Stimulated activated CD4-positive, alpha-beta T cell treated with anti-CD3 and anti-CD28 coated beads, Interleukin-4, amount 100 ng/mL, for 48 hours (primary cell): Measurements from ENCODE around the gene CCDC149.

ENCODE experiments used
- DNase-seq, 2 donors: peaks; one replicate each; pipeline ENCODE4 v3.0.0-alpha.2; 2020; ENCODE audit warnings: low read depth in 2 of 2

The CCDC149 gene

DNA sequence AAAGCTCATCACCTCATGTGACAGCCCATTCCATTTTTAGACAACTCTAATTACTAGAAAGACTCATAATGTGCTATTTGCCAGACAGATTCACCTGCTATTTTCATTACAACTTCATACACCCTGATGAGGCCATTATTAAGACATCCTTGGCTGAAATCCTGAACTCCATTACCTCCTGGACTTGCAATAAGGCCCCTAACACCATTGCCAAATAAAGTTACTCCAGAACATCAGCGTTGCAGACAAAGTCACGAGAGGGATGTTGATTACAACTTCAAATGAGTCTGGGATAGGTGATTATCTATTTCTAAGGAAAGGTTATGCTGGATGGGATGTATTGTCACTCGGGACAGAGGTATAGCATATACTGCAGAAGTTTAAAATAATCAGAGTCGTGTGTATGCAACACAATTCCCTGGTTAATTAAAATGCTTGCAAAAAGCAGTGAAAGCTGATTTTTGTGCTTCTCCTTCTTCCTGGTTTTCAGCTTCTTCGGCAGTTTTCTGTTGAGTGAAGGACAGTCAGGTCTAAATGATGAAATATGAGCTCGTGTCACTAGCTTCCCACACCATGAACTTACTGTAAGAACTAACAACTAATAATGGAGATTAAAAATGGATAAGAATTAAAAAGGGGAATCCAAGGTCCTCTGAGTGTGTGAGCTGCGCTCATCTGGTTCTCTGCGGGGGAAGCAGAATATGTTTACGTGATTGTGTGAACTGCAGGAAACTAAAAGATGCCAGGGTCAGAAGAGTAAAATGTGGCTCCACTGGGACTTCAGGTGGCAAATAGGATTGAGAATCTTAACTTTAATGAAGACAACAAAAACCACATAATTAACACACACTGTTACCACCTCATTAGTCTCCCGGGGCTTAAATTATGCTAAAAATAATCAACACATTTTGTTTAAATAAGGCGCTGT, 135.0 kb downstream of the CCDC149 start:
- no peak for DNase-seq

DNA sequence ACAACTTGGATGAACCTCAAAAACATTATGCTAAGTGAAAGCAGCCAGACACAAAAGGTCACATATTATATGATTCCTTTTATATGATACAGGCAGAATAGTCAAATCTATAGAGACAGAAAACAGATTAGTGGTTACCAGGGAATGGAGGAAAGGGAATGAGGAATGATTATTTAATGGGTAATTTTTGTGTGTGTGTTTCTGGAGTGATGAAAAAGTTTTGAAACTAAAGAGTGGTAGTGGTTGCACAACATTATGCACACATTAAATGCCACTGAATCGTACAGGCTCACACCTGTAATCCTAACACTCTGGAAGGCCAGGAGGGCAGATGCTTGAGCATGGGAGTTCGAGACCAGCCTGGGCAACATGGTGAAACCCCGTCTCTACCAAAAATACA, 137.1 kb downstream of the CCDC149 start:
- DNase-seq = no peak

DNA sequence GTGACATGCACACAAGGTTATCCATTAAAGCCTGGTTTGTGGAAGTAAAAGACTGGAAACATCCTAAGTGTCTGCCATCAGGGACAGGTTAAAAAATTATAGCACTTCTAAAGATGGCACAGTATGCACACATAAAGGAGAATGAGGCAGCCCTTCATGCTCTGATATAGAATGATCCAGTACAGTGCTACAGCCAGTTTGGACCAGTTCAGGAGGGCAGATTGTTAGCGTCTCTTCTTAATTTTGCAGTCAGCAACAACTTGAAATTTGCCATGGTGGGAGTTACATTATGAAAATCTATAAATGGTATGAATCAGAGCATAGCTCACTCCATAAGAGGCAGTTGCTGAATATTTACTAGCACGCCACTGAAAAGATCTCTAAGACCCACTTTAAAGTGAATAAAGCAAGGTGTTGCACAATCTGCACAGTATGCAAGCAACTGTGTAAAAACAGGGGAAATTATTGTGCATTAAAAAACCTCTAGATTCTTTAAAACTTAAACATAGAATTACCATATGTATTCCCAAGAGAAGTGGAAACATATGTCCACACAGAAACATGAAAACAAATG, 137.7 kb downstream of the CCDC149 start:
- no peak for DNase-seq

DNA sequence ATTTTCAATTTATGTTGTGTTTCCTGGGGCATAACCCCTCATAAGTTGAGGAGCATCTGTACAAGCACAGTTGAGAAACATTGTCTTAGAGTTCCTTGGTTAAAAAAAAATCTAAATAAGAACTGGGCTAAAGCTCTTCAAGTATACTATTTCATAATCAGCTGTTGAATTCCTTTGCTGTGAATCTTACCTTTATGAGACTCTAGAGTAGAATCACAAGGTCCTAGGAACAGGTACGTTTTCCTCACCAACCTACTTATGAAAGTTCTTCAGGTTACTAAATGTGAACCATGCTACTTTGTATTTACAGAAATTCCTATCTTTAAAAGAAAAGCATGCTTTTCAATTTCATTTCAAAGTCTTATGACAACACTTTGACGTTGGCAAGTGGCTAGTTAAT, 138.4 kb downstream of the CCDC149 start:
- no peak for DNase-seq

GRCh38 chr4:24772952-24773351, 139.9 kb downstream of the CCDC149 start:
- DNase-seq = no peak

- DNase-seq = no peak
Measured at GRCh38 chr4:24772061-24772705, 140.7 kb downstream of the CCDC149 start.

DNA sequence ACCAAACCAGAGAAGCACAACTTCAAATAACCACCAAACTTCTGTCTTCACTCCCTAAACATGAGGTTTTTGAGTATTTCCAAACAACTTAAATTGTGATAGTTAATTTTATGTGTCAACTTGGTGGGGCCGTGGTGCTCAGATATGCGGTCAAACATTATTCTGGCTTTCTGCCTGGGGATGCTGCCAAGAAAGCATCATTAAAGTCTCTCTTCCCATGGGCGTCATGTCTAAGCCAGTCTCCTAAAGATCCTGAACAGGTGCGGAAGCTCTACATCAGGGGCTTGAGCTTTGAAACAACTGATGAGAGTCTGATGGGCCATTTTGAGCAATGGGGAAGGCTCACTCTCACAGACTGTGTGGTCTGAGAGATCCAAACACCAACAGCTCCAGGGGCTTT, 141.6 kb downstream of the CCDC149 start:
- DNase-seq = no peak

DNA sequence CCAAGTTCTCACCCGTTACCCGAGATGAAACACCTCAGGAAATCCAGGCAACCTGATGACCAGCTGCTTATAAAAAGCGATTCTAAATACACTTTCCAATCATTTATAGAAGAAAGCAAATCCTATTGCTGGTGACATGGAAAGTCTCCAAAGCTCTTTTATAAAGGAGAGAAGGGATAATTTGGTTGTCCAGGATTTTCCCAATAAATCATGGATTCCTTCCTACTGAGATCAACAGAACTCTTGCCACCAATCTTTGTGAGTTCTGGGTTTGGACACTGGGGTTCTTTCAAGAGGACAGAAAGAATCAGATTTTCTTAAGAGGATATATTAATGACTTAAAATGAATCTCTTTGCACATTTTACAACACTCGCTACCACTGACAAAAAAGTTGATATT, 142.2 kb downstream of the CCDC149 start:
- DNase-seq = no peak

- DNase-seq = peak in 1 of 2 donors; percentile 1
Measured at GRCh38 chr4:24770032-24770584, 142.7 kb downstream of the CCDC149 start.

DNA sequence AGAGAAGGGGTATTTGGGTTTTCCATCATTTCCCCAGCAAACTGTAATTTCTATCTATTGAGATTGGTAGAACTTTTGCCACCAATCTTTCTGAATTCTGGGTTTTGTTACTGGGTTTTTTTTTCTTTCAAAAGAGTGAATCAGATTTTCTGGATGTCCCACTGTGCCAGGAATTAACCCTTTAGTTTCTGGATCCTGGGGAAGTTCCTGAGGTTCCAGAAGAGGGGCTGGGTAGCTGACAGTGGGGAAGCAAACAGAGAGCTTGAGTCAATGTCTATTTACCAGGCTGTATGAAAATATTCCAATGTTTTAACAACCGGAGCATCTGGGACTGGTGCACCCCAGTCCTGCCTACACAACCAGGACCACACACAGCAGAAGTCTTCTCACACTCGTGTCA, 143.3 kb downstream of the CCDC149 start:
- DNase-seq = no peak

GRCh38 chr4:24768604-24769003, 144.2 kb downstream of the CCDC149 start:
- DNase-seq = no peak

GRCh38 chr4:24768006-24768405, 144.8 kb downstream of the CCDC149 start:
- DNase-seq = no peak

- no peak for DNase-seq
Measured at GRCh38 chr4:24765376-24765988, 147.4 kb downstream of the CCDC149 start.

DNA sequence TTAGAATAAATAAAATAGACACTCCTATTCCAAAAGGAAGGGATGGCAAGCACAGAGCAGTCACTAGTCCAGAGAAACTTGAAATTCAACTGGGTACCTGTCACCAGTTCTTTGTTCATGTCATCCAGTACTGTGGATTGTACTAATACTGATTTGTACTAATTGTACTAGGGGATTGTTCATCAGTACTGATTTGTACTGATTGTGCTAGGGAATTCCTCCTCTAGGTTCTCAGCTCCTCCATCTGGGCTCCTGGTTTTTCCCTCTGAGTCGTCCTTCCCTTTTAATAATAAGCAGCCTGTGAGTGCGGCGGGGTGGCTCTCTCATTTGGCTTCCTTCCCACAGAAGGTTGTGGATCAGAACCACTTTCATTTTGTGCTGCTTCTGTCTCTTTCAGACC, 148.5 kb downstream of the CCDC149 start:
- DNase-seq = no peak

GRCh38 chr4:24763631-24764297, 149.1 kb downstream of the CCDC149 start:
- no peak for DNase-seq
